ENCODE measurements around the gene DHCR24. TPM values are rescaled to one million over a fixed set of nuclear protein-coding genes. Genes with fewer than 3 reads are reported as not detected.

DHCR24 gene
- total RNA-seq, 1 experiment from 2014 or later, result 337 TPM

- TF ChIP-seq IRF1 (CRISPR knock-in tag; IDR thresholded peaks at IDR 0.05) (no peak), MLX (CRISPR knock-in tag; IDR thresholded peaks at IDR 0.05) (no peak), ARID4B (CRISPR knock-in tag; IDR thresholded peaks at IDR 0.05; ENCODE audit: borderline replicate concordance) (no peak), GRHL2 (CRISPR knock-in tag; IDR thresholded peaks at IDR 0.05; ENCODE audit: insufficient replicate concordance, severe bottlenecking) (no peak)
Measured at GRCh38 chr1:54859700-54860391, 27.1 kb downstream of the DHCR24 start (continued).

- DNase-seq (ENCODE audit: low spot score) (no peak), ATAC-seq (no peak)
- H3K4me3 Mint-ChIP-seq, result no peak overlapping the region
- TF ChIP-seq ZBTB43 (CRISPR knock-in tag; IDR thresholded peaks at IDR 0.05) (no peak), FOXP4 (CRISPR knock-in tag; IDR thresholded peaks at IDR 0.05) (no peak), ZNF281 (CRISPR knock-in tag; IDR thresholded peaks at IDR 0.05) (no peak), JAZF1 (CRISPR knock-in tag; IDR thresholded peaks at IDR 0.05) (no peak), MYBL2 (CRISPR knock-in tag; IDR thresholded peaks at IDR 0.05) (no peak), HMGXB4 (CRISPR knock-in tag; IDR thresholded peaks at IDR 0.05) (no peak), RELA (CRISPR knock-in tag; IDR thresholded peaks at IDR 0.05; ENCODE audit: borderline replicate concordance) (no peak), SOX15 (CRISPR knock-in tag; IDR thresholded peaks at IDR 0.05) (no peak)
- CTCF ChIA-PET, result interaction anchor here (0.7 kb wide), 1 partner anchor 164 kb away, joined by 3 read pairs; no protein-coding TSS in a partner anchor
- no peaks in the 10 kb centered on the region for H3K4me1 Mint-ChIP-seq
- no peaks in the 10 kb centered on the region for H3K9me3 Mint-ChIP-seq
- H3K27me3 Mint-ChIP-seq (ENCODE audit: low read depth), result no peaks in the 10 kb centered on the region
- POLR2A ChIA-PET, result no interaction called here
- H3K36me3 Mint-ChIP-seq, result peaks cover 77% of the 10 kb centered on the region
- H3K27ac Mint-ChIP-seq, result peak overlapping the region; percentile 18; the same call in 1 of the 2 replicates
Measured at GRCh38 chr1:54857746-54858561, 29.0 kb downstream of the DHCR24 start.
